SKM-1 treated with dmso at 0.1 percent for 144 hours (cell line): Measurements from ENCODE around the gene TMEM184A.
"Not testable (repeated sequence)": the region's sequence is repeated elsewhere in the genome, so short reads cannot be mapped to it uniquely, and the experiment has no call there.

Experiments used
- DNase-seq: peaks from one replicate; lab custom pipeline; 2025; ENCODE audit not compliant: unreplicated experiment; lab: John Stamatoyannopoulos, UW

TMEM184A gene

DNA sequence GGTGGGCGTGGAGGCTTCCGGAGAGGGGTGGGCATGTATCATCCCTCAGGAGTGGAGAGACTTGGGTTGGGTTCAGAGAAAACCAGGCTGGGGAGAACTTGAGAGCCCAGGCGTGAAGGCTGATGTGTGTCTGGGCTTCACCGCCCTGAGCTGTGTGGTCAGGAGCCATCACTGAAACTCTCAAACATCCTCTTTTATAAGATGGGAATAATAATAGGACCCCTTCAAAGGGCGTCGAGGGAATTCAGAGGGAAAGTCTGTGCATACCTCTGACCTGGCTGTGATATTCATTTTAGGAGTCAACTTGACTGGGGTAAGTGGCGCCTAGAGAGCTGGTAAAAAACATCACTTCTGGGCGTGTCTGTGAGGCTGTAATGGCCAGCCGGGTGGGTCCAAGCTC lies 34.9 kb upstream of the TMEM184A start:
- DNase-seq: no peak

DNA sequence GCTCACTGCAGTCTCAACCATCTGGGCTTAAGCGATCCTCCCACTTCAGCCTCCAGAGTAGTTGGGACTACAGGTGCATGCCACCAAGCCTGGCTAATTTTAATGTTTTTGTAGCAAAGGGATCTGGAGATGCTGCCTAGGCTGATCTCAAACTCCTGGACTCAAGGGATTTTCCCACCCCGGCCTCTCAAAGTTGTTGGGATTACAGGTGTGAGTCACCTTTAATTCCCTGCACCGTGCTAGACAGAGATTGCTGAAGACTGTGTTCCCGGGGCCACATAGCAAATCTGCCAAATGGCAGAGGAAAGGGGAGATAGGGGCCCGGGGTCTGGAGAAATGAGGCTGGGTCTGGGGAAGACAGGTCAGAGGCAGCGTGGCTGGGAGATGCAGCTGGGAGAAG lies 34.5 kb upstream of the TMEM184A start:
- DNase-seq: no peak

DNA sequence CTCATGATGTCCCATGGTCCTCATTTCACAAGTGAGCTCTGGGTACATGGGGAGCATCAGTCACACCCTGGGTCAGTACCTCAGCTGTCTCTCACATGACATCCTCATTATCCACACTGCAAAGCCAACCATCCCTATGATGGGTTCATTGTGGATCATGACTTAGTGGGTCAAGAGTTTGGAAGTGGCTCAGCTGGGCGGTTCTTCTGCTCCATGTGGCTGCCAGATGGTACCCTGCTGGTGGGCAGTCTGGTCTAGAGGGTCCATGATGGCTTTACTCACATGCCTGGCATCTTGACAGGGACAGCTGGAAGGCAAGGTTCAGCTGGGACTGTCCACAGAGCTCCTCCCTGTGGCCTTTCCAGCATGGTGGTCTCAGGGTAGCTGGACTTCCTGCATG lies 33.0 kb upstream of the TMEM184A start:
- DNase-seq: no peak

DNA sequence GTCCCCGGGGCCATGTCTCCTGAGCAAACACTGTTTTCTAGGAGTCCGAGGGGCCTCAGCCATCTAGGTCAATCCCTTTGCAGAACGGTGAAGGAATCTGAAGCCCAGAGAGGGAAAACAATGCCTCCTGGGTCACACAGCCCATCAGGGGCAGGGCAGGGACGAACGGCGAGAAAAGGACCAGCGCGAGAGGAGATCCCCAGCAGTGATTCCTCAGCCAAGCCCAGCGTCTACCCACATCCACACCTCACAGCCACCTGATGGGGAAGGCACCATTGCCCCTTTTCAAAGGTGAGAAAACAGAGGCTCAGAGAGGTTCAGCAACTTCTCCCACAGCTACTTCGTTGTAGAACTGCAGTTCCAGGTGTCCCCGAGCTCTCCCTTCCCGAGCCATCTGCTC lies 31.7 kb upstream of the TMEM184A start:
- DNase-seq: no peak

DNA sequence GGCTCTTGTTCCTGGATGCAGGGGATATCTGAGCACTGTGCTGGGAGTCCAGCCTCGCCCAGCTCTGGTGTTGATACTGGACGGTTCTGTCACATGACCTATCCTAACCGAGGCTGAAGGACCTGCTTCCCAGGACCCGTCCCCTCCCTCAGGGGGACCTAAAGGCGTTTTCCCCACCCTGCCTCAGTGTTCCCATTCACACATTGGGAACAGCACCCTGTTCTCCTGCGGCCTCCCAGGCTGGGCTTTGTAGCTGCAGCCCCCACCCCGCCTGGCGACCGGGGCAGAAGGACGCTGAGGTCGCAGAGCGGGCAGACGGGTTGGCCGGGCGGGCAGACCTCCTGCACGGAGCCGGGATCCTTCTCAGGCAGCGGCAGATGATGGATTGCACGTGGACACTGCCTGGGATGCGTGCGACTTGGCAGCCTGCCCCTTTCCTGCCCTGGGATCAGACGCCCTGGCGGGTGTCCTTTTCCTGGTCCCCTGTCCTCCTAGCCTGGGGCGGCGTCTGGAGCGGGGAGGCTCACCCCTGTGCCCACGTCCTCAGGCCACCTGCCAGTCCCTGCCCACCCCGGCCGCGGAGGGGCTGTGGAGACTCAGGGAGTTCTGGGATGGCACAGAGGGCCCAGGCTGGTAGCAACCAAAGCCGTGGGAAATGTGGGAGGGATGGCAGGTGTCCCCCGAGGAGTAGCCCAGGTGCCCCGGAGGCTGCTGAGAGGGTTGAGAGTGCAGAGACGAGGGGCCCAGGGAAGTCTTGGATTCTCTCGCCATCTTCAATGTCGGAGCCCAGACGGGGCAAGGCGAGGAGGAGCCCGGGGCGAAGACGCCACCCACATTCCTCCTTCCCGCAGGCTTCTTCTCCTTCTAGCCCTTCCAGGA lies 31.1 kb upstream of the TMEM184A start:
- no peak for DNase-seq

DNA sequence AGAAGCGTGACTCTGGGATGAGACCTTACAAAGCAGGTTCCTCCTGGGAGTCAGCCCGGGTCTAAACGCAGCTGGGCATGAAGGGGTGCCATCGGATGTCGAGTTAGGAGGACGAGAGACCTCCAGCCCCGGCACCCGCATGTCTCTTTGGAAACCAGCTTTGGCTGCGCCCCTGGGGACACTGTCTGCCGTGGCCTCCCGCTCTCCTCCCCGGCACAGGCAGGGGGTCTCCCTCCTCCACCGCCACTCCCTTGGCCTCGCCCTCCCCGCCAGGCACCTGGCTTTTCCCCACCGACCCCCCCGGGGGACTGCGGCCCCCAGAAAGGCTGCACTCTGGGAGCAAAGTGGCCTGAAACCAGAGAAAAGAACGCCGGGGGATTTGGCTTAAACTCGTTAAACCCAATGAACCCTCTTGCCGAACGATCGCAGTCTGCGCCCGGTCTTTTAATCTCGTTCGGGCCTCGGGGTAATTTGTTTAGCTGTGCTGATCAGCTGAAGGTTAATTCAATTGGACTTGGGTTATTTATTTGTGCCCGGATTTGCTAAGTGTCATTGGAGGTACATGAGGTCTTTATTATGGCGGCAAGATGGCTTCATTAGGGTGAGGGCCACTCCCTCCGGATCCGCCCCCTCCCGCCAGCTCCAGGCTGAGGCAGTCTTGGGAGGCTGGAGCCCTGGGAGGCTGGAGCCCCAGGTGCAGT lies 30.3 kb upstream of the TMEM184A start:
- DNase-seq: no peak

DNA sequence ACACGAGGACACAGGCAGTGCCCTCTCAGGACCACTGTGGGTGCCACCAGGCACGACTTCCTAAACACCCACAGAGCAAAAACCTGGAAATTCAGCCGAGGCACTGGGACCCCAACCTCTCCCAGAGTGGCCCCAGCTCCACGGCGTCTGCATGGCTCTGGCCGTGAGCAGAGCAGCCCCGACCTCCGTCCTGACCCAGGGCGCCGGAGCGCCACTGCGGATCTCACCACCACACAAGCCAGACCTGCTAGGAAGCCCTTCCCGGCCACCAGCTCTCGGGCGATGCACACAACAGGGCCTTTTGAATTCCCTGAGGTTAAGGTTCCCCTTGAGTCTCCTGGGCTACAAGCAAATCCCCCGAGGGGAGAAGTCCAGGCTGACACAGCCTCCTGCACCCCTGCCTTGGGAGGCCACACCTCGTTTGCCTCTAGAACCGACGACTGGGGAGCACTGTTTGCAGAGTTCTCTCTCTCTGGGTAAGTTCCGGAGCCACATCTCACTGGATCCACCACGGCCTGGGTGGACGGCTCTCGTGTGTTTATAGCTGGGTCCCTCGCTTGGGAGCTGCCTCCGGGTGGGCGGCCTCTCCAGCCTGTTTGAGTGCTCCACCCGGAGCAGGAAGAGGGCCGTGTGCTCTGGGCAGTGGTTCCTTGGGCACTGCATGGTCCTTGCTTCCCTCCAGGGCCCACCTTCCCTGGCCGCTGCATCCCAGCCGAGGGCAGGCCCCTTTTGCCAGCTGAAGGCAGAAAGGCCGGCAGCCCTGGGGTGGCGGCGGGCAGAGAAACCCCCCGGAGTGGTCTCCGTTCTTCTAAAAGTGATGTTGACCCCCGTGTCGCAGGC lies 29.4 kb upstream of the TMEM184A start:
- no peak for DNase-seq

DNA sequence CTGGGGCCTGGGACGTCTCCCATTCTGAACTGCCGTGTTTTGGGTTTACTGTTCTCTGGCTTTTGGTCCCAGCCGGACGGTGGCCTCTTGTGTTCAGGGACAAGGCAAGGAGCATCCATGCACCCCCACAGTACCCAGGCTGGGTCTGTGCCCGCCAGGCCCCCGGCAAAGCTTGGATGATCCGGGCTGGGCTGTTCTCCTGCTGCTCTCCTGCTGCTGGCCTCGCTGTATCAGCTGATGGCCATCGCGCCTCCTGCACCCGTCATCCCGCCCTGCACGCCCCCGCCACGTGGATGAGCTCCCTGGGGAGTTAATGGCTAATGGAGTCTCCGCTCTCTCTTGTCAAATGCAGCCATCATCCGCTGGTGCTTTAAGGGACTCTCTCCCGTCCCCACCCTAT lies 28.7 kb upstream of the TMEM184A start:
- DNase-seq: no peak

DNA sequence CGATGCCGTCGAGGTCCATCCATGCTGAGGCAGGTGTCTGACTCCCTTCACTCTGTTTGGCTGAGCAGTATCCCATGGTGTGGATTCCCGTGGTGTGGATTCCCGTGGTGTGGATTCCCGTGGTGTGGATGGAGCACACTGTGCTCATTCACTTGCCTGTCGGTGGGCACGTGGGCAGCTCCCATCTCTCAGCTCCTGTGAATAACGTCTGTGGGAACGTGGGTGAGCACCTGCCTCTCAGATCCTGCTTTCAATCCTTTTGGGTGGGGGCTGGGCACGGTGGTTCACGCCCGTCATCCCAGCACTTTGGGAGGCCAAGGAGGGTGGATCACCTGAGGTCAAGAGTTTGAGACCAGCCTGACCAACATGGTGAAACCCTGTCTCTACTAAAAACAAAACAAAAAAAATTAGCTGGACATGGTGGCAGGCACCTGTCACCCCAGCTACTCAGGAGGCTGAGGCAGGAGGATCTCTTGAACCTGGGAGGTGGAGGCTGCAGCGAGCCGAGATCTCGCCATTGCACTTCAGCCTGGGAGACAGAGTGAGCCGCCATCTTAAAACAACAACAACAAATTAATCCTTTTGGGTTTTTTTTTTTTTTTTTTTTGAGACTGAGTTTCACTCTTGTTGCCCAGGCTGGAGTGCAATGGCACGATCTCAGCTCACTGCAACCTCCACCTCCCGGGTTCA lies 27.4 kb upstream of the TMEM184A start:
- not testable (repeated sequence) for DNase-seq

DNA sequence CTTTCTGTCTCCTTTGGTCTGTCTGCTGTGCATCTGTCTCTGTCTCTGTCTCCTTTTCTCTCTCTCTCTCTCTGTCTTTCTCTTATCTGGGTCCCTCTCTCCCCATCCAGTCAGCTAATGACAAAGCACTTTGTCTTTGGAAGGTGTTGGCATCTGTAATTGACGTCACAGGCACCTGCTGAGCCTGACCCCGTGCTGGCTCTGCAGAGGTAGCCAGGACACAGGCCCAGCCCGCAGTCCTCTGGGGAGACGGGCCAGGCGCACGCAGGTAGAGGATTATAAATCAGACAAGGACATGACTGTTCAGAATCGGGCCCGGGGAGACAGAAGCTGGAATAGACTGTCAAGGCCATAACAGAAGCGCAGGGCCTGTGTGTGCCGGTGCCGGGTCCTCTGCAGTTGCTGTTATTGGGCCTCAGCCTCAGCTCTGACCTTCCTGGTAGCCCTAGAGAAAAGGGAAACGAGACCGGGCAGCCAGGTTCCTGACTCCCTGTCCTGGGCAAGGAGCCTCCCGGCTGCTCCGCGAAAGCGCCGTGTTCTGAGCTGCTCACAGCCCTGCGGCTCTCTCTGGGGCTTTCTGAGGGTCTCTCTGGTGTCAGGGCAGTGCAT lies 24.5 kb upstream of the TMEM184A start:
- DNase-seq: no peak

DNA sequence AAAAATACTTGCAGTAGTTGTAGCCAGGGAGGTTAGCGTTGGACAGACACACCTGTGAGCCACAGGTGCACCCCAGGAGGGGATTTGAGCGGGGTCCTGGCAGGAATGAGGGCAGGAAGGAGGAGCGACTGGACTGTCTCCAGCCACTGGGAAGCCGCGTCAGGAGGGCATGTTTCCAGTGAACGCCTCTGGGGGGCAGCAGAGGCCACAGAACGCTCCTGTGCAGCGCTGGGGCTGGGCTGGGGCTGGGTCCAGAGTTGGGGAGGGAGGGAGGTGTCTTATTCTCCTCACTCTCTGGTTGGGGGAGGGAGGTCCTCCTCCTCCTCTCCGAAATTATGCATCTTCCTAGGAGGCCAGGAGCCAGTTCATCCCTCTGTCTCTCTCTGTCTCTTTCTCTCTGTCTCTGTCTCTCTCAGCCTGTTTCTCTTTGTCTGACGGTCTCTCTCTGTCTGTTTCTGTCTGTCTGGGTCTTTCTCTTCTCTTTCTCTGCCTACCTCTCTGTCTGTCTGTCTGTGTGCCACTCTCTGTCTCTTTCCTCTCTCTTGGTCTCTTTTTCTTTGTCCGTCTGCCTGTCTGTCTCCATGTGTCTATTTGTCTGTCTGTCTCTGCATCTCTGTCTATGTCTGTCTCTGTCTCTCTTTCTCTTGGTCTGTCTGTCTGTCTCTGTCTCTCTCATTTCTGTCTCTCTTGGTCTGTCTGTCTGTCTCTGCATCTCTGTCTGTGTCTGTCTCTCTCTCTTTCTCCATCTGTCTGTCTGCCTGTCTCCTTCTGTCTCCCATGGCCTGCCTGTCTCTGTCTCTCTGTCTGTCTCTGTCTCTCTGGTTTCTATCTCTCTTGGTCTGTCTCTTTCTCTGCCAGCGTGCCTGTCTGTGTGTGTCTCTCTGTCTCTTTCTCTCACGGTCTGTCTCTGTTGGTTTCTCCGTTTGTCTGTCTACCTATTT lies 23.7 kb upstream of the TMEM184A start:
- peak; percentile 58 for DNase-seq

DNA sequence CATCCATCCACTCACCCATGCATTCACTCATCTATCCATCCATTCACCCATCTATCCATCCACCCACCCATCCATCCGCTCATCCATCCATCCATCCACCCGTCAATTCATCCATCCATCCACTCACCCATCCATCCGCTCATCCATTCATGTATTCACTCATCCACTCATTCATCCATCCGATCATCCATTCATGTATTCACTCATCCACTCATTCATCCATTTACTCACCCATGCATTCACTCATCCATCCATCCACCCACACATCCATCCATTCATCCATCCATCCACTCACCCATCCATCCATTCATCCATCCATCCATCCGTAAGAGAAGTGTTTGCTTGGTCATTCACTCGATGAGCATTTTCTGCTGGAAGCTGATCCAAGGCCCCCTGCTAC lies 22.5 kb upstream of the TMEM184A start:
- no peak for DNase-seq

DNA sequence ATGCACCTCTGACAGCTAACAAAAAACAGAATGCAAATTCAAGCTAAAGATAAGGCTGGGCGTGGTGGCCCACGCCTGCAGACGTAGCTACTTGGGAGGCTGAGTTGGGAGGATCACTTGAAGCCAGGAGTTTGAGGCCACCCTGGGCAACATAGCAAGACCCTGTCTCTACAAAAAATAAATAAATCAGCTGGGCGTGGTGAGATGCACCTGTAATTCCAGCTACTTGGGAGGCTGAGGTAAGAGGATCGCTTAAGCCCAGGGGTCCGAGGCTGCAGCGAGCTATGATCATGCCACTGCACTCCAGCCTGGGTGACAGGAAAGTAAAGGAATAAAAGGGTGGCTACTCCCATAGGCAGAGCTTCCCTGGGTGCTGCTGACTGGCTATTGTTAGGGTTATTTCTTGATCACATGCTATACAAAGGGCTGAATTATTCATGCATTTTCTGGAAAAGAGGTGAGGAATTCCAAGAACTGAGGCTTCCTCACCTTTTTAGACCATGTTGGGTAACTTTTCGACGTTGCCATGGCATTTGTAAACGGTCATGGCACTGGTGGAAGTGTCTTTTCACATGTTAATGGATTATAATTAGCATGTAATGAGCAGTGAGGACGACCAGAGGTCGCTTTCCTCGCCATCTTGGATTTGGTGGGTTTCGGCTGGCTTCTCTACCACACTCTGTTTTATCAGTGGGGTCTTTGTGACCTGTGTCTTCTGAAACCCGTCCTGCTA lies 20.7 kb upstream of the TMEM184A start:
- no peak for DNase-seq

DNA sequence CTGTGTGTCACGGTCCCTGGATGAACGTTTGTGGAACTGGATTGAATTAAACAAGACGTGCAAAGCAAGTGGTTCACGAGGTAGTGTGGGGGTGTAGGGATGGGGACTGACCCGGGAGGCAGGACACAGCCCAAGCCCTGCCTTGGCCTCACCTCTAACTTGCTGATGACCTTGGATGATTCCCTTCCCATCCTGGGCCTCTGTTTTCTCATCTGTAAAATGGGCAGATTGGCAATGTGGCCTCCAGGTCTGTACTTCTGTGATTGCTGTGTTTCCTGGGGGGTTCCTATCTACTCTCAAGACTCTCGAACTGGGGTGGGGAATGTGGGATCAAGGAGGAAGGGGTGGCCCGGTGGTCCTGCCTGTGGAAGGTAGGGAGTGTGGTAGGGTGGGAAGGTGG lies 19.8 kb upstream of the TMEM184A start:
- DNase-seq: no peak

DNA sequence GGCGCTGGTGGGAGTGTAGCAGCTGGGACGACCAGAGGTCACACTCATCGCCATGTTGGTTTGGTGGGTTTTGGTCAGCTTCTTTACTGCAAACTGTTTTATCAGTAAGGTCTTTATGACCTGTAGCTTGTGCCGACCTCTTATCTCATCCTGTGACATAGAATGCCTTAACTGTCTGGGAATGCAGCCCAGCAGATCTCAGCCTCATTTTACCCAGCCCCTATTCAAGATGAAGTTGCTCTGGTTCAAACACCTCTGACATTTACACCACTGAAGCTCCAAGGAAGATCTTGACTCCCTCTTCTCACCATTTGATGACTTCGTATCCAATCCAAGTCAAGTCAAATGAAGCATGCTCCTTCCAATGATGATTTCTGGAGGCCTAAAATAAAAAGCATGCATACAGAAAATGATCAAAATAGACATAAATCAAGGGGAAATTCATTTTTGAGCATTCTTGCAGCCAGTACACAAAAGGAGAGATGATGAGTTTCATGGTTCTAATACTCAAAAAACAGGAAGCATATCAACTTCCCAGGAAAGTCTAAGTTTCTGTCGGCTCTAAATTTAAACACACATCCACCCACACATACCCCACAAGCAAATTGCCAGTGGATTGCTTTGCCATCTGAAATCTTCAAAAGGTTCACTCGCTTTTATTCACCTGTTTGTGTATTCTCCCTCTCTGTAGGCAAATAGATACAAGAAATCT lies 16.3 kb upstream of the TMEM184A start:
- no peak for DNase-seq

DNA sequence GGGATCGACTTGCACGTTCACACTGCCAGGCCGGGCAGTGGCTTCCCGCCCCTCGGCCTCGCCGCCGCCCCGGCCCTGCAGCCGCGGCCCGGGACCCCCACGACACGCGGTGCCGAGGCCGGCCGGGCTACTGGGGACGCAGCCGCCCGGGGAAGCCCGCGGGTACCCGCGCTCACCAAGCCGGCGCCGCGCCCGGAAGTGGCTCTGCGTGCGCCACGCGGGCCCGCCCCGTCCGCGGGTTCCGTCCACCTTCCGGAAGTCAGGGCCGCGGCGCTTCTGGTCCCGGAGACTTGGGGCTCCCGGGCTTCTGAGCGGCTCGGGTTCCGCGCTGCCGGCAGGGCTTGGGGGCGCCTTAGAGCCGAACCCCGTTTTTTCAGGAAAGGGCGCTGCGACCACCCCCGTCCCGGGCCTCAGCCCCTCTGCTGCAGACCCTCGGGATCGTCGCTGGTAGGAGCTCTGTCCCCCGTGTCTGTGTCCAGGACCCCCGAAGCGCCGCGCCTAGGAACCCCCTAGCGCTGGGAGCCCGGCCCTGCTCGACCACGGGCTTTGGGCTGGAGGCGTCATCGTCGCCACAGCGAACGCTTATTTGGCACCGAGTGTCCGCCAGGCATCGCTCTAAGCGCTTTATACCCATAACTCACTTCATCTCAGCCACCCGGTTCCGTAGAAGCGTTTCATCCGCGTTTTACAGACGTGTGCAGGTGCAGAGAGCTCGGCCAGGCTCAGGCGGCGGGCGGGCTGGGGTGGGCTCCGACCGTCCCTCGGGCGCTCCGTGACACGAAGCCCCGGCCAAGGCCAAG lies 14.0 kb upstream of the TMEM184A start, which contains the start of gene PSMG3:
Gene PSMG3 (minus strand): TSS at position 200 of the 800 bp plus-strand sequence. CDS start 693 bp downstream, outside the sequence.
- peak; percentile 80 for DNase-seq

DNA sequence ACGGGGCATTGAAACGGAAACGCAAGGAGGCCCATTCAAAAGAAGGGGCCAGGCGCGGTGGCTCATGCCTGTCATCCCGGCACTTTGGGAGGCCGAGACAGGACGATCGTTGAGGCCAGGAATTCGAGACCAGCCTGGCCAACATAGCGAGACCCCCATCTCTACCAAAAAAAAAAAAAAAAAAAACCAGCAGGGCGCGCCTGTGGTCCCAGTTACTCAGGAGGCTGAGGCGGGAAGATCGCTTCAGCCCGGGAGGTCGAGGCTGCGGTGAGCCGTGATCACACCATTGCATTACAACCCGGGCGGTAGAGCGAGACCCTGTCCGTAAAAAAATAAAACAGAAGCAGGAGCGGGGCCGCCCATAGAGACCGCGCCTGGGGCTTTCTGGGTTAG lies 13.4 kb upstream of the TMEM184A start:
- DNase-seq: no peak
